HG03378 (cell line): ENCODE data around the gene ARFGAP1.

Source experiments
- ATAC-seq: cut with Tn5 transposase; IDR thresholded peaks from one replicate; pipeline ENCODE4 v1.9.1; 2021; ENCODE audit warnings: mild to moderate bottlenecking, moderate library complexity; ENCODE audit not compliant: unreplicated experiment

The ARFGAP1 gene

DNA sequence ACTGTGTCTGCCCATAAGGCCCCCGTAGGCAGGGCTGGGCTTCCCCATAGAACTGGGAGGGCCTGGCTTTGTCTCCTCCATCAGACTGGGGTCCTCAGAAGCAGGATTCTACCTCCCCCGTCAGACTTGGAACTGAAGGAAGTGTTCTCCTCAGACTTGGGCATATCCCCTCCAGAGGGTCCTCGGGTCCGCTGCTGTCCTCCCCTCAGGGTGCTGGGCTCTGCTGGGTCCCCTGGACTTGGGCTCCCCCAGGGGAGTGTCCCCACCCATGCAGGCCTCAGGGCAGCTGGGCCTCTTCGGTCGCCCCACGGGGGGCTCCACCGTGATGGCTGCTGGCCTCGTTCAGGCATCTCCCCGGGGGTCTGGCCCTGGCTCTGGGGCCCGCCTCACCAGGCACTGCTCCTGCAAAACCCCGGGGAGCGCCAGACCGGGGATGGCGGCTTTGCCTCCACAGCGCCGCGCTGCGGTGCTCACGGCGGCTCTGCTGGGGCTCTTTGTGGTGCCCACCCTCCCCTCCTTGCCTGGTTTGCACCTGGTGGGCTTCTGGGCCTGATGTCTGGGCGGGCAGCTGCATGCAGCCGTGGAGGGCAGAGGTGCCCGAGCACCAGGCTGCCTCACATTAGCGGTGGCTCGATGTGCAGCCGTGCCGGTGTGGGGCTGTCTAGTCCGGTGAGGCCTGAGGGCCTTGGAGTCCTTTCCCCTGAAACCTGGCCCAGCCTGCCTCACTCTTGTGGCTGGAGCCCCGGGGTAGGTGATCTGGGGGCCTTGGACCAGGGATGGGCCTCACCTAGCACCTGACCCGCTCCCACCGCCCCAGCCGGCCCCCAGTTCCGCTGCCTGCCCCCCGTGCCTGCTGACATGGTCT, 34.3 kb downstream of the ARFGAP1 start:
- no peak for ATAC-seq

DNA sequence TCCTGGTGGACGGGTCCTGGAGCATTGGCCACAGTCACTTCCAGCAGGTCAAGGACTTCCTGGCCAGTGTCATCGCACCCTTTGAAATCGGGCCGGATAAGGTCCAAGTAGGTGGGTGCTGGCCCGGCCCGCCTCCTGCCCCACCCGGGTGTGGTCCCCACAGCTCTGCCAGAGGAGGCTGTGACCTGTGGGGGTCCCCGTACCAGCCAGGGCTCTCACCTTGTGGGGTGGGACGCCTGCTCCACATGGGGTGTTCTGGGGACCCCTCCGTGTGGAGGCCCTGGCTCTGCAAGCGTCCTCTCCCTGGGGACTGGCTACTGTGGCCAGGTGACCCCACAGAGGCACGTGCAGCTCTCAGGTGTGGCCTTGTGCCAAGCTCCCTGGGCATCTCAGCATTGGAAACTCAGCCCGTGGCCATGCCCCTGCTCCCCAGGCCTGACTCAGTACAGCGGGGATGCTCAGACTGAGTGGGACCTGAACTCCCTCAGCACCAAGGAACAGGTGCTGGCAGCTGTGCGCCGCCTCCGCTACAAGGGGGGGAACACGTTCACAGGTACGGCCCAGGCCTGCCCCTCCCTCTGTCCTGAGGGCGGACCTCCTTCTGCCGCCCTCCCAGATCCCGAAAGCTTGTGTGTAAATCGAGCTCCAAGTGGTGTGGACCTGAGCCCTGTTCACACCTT, 35.1 kb downstream of the ARFGAP1 start:
- ATAC-seq, result no peak

DNA sequence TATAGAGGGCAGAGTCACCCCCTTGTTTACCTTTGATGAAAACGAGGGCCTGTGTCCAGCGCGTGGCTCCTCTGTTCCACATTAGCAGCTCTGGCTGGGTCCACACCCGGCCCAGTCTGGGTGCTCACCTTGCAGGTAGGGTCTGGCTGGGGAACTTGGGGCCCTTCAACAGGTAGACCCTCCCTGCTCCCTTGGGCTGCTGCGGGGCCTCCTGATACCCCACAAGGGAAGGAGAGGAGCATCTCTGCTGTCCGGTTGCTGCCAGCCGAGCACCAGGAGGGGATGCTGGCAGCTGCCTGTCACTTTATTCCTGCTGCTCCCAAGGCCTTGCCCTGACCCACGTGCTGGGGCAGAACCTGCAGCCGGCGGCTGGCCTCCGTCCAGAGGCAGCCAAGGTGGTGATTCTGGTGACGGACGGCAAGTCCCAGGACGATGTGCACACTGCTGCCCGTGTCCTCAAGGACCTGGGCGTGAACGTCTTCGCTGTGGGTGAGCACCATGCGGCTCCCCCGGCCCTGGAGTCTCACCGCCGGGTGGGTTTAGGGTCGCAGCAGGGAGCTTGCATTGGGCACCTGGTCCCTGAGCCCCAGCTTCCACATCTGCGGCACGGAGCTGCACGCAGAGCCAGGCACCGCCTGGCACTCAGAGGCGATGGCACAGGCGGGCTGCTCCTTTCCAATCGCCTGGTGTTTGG, 35.8 kb downstream of the ARFGAP1 start:
- no peak for ATAC-seq

DNA sequence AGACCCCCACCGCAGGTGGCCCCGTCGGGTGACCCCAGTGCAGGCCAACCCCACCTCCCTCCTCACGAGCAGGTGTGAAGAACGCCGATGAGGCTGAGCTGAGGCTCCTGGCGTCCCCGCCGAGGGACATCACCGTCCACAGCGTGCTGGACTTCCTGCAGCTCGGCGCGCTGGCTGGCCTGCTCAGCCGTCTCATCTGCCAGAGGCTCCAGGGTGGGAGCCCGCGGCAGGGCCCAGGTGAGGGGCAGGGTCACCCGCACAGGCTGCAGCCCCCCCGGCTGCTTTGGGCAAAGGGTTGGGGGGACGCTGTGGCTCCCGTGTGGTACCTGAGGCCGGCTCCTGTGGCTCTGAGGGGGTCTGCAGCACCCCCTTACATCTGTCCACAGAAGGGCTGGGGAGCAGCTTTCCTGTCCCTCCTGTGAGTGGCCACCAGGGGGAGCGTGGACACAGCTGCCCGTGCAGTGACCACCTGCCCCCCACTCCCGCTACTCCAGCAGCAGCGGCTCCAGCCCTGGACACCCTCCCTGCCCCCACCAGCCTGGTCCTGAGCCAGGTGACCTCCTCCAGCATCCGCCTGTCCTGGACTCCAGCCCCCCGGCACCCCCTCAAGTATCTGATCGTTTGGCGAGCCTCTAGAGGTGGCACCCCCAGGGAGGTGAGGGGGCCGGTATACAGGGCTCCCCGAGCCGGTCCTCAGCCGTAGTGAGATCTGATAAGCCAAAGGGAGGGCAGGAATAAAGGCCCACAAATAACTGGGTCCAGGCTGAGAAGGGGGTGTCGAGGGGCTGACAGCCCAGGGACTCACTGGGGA, 36.9 kb downstream of the ARFGAP1 start:
- ATAC-seq, result no peak

DNA sequence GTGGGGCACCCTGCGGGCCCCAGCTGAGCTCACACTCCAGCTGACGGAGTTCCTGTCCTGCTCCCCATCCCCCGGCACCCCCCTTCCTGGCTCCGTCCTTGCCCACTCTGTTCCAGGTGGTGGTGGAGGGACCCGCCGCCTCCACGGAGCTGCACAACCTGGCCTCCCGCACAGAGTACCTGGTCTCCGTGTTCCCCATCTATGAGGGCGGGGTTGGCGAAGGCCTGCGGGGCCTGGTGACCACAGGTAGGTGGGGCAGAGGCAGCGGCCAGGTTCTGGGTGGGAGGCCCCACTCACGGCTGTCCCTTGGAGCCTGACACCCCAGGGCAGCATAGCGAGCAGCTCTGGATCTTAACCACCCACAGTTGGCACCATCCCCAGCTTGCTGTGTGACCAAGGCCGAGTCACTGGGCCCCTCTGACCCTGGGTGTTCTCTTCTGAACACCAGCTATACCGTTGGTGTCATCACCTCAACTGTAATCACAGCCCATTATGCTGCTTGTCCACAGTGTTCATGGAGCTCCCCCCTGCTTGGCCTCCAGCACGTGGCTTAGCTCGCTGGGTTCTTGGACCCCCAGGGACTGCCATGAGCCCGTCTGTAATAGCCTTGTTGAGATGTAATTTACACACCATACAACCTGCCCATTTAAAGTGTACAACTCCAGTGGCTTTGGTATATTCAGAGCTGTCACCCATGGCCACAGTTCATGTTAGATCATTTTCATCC, 37.8 kb downstream of the ARFGAP1 start:
- ATAC-seq, result no peak

DNA sequence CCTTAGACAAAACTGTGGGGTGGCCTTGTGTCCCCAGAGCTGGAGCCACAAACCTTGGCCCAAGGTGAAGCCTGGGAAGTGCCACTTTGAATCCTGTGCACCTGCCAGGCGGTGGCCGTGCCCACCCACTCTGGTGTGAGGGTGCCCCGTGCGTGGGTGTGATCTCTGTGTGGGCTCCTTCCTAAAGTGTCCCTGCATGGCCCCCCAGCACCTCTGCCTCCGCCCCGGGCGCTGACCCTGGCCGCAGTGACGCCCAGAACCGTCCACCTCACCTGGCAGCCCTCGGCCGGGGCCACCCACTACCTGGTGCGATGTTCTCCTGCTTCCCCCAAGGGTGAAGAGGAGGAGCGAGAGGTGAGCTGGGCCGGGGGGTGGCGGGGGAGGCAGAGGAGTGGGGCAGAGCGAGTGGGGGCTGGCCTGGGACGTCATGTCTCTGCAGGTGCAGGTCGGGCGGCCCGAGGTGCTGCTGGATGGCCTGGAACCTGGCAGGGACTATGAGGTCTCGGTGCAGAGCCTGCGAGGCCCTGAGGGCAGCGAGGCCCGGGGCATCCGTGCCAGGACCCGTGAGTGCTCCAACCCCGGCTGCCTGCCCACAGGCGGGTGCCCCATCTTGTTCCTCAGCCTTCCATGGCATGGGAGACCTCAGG, 38.7 kb downstream of the ARFGAP1 start:
- ATAC-seq, result no peak

DNA sequence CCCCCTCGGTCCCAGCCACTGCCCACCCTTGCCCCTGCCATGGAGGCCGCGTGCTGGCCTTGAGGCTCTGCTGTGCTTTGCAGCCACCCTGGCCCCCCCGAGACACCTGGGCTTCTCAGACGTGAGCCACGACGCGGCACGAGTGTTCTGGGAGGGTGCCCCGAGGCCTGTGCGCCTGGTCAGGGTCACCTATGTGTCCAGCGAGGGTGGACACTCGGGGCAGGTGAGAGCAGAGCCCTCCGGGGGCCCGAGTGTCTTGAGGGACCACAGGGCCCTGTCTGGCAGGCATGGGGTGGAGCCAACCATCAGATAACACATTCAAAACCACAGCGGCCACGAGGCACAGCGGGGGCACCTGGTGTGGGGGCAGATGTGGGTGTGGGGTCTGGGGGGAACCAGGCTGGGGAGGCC, 39.2 kb downstream of the ARFGAP1 start:
- ATAC-seq, result no peak

DNA sequence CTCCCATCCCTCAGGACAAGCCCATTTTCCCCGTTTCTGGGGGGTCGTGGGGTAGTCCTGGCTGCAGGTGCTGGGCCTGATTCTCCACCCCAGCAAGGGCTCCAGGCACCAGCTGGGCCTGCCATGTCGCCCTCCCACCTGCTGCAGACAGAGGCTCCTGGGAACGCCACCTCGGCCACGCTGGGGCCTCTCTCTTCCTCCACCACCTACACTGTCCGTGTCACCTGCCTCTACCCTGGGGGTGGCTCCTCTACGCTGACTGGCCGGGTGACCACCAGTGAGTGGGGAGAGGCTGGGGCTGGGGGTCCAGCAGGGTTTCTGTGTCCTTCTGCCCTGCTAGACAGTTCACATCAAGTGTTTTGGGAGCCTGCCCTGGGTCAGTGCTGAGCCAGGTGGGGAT, 39.7 kb downstream of the ARFGAP1 start:
- ATAC-seq, result no peak

DNA sequence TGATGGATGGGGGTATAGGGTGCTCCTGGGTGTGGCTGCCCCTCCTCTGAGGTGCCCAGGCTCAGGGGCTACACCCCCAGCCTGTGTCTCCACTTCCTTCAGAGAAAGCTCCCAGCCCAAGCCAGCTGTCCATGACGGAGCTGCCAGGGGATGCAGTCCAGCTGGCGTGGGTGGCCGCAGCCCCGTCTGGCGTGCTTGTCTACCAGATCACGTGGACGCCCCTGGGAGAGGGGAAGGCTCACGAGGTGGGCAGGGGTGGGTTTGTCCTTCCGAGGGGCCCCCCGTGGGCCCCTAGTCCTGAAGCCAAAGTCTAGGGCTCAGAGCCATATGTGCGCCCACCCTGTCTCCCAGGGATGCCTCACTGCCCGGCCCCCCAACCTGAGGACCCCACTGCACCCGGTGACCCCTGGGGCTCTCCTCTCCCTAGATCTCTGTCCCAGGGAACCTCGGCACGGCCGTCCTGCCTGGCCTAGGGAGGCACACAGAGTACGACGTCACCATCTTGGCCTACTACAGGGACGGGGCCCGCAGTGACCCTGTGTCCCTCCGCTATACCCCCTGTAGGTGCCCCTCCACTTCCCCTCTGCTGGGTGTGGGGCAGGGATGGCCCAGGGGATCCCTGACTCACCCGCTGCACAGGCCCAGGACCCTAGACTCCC, 40.2 kb downstream of the ARFGAP1 start:
- no peak for ATAC-seq

DNA sequence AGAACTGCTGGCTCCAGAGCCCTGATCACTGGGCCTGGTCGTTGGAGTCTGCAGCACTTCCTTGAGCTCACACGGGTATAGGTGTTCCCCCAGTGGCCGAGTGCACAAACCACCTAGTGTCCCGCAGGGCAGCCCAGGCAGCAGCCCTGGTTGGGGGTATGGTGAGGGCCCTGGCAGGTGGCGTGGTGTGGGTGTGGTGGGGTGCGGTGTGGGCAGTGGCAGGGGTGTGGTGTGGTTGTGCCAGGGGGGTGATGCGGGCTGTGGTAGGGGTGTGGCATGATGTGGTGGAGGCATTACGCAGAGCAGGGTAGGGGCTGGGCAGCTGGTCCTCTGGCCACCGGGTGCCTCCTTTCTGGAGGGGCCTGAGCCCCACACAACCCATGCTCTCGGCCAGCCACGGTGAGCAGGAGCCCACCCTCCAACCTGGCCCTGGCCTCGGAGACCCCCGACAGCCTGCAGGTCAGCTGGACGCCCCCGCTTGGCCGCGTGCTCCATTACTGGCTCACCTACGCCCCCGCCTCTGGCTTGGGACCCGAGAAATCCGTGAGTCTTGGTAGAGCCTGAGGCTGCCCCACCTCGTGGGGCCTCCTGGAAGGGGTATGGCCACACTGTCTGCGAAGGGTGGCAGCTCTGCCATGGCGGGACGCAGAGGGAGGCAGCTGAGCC, 40.9 kb downstream of the ARFGAP1 start:
- ATAC-seq, result no peak

DNA sequence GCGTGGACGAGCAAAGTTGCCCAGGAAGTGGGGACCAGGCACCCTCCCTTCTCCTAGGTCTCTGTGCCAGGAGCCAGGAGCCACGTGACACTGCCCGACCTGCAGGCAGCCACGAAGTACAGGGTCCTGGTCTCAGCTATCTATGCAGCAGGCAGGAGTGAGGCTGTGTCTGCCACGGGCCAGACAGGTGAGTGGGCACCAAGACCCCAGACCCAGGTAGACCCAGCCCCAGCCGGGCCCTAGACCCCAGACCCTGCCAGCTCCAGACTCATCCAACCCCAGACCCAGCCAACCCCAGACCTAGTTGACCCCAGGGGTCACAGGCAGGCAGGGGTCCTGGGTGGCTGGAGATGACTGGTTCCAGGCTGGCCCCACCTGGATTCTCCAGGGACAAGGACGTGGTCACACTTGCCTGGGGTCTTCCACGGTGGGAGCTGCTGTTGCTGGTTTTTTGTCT, 41.4 kb downstream of the ARFGAP1 start:
- ATAC-seq, result no peak

DNA sequence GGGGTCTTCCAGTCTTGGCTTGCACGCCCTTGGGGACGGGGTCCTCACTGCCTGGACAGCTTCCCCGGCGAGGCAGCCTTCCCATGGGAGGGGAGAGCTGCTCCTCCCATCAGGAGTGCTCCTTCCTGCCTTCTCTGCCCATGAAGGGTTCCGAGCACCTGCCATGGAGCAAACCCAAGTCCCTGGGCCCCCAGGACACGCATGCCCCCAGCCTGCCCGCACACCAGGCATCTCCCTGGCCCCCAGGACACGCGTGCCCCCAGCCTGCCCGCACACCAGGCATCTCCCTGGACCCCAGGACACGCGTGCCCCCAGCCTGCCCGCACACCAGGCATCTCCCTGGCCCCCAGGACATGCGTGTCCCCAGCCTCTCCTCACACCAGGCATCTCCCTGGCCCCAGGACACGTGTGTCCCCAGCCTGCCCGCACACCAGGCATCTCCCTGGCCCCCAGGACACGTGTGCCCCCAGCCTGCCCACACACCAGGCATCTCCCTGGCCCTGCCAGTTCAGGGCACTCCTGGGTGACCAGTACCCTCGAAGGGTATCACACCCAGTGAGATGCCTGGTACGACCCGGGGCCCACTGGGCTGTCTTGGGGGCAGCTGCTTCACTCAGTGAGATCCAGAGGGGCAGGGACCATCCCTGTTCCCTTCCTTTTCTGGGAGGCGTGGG, 42.1 kb downstream of the ARFGAP1 start:
- no peak for ATAC-seq

DNA sequence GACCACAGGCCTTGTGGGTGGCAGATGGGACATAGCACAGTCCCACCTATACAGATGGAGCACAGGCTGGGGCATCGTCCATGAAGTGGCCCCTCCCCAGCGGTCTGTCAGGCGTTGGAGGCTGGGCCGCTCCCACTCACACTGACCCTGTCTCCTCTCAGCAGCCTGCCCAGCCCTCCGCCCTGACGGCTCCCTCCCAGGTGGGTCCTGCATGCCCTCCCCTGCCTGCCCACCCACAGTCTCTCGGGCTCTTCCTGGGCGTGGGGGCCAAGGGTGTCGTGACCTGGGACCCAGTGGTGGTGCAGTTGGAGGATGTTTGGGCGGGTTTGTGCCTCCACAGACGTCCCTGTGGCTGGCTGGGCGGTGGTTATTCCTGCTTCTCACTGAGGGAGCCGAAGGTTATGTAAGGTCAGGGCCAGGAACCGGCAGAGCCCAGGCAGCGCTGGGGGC, 42.7 kb downstream of the ARFGAP1 start:
- ATAC-seq, result no peak

DNA sequence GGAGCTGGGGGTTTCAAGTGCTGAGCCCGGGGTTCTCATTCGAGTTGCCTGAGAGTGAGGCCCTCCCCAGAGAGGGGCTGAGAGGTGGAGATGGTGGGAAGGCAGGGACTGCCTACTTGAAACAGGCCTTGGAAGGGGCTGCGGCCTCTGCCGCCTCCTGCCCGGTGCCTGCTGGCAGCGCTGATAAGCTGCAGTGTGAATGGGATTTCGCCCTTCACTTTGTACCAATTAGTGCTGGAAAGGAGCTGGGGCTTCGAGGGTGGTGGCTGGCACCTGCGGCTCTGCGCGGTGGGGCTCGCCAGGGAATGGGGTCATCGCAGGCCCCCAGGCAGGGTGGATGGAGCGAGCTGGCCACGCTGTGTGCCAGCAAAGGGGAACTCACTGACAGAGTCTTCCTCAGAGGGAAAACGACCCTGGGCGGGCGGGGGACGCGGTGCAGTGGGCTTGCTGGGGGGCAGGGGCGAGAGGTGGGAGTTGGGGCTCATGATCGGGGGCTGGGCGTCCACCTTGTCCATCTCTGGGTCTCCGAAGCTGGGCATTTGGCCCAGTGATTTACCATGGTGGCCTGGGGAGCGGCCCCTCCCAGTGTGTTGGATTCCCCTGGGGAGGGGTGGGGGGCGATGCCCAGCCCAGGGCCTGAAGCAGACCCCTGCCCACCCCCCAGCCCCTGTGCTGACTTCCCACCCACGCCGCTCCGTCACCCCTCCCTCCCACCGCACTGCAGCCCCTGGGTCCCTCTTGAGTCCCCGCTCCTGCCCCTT, 43.3 kb downstream of the ARFGAP1 start:
- ATAC-seq, result no peak

DNA sequence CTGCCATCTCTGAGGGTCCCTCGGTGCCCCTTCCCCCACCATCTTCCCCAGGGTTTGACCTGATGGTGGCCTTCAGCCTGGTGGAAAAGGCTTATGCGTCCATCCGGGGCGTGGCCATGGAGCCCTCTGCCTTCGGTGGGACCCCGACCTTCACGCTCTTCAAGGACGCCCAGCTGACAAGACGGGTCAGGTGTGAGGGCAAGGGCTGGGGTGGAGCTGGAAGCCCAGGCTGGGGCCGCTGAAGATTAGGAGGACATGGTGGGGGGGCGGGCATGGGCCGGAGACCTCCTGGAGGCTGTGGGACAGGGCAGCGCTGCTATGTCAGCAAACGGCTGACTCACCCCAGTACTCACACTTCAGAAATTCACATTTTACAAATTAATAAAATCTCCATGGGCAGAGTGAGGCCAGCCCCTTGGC, 43.9 kb downstream of the ARFGAP1 start:
- ATAC-seq, result no peak

DNA sequence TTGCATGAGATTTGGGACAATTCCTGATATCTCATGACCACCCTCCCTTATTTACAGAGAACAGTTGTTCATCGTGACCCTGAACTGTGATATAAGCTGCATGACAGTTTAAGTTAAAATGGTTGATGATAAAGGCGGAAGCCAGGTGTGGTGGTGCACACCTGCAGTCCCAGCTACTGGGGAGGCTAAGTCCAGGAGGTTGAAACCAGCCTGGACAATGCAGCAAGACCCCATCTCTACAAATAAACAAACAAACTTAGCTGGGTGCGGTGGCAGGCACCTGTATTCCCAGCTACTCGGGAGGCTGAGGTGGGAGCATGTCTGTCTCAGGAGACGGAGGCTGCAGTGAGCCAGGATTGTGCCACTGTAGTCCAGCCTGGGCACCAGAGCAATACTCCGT, 44.4 kb downstream of the ARFGAP1 start:
- no peak for ATAC-seq

DNA sequence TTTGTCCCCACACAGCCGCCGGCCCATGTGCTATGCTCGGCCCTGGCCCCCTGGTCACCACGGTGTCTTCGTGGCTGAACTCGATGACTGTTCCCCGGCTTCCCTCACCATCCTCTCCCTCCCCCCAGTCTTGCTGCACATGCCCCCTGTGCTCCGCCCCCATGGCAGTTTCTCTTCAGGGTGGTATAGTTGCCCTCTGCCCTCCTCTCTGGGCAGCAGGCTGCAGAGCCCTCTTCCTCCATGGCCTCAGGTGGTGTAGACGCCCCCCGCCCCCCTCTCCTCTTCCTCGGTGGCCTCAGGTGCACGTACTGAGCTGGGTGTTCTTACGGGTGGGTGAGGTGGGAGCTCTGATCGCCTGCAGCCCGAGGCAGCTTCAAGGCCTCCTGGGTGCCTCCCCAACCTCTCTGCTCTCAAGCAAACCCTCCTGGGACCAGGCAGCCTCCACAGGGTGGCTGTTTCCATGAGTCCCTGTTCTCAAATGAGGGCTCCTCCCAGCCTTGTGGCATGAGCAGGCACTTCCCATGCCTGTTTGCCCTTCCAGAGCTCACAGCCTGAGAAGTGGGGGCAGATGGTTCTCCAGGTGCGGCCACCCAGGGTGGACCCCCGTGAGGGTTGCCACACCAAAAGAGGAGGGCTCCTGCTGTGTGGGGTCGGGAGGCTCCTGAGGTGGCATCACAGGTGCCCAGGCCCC, 45.1 kb downstream of the ARFGAP1 start:
- ATAC-seq, result no peak
